MG63 (cell line): ENCODE results near the gene ESRRA. TPM values are rescaled to one million over a fixed set of nuclear protein-coding genes. Genes with fewer than 3 reads are reported as not detected.
"Not testable (repeated sequence)": the region's sequence is repeated elsewhere in the genome, so short reads cannot be mapped to it uniquely, and the experiment has no call there.

Source experiments
- DNase-seq: peaks from one replicate; pipeline ENCODE4 v3.0.0-alpha.2; 2020
- H3K27me3 ChIP-seq: fragments of 250-450 bp; sonication (Bioruptor Pico); 2 replicates; pipeline ENCODE4 v1.5.1; 2020; ENCODE audit warnings: mild to moderate bottlenecking, moderate library complexity
- H3K36me3 ChIP-seq: fragments of 250-450 bp; sonication (Bioruptor Pico); 2 replicates; pipeline ENCODE4 v1.5.1; 2020; ENCODE audit warnings: mild to moderate bottlenecking, moderate library complexity
- H3K4me3 ChIP-seq: fragments of 250-450 bp; sonication (Bioruptor Pico); 2 replicates; pipeline ENCODE4 v1.5.1; 2020; ENCODE audit warnings: mild to moderate bottlenecking, moderate library complexity
- H3K9me3 ChIP-seq: fragments of 250-450 bp; sonication (Bioruptor Pico); 2 replicates; pipeline ENCODE4 v1.5.1; 2020; ENCODE audit warnings: mild to moderate bottlenecking, moderate library complexity
- total RNA-seq: library from RNA; depleted of rRNA; stranded (reverse); fragments of >200 nt; shearing (Covaris generic); gene quantifications from 2 replicates; pipeline ENCODE4 v1.2.3, GENCODE V29; 2014; ENCODE audit warnings: low replicate concordance

ESRRA gene
- total RNA-seq, 1 experiment from 2014 or later: 79.2 TPM

GRCh38 chr11:64316672-64317324 is 11.5 kb downstream of the ESRRA start:
- Histone ChIP-seq H3K4me3 (peak overlapping the region; percentile 93), H3K9me3 (no peaks in the 10 kb centered on the region), H3K27me3 (no peaks in the 10 kb centered on the region), H3K36me3 (peaks cover 37% of the 10 kb centered on the region)
- DNase-seq: no peak

GRCh38 chr11:64317325-64317960 is 12.1 kb downstream of the ESRRA start, which contains the start of gene TRMT112:
Gene TRMT112 (minus strand): TSS chr11:64317559. CDS start chr11:64317526, 33 bp downstream.
- Histone ChIP-seq H3K27me3 (no peaks in the 10 kb centered on the region), H3K9me3 (no peaks in the 10 kb centered on the region), H3K4me3 (peak within 1 kb of the TSS; percentile 93), H3K36me3 (peaks cover 37% of the 10 kb centered on the region)
- peak; percentile 97 for DNase-seq

- peak; percentile 96 for DNase-seq
- no peaks in the 10 kb centered on the region for H3K9me3 ChIP-seq
- H3K4me3 ChIP-seq: peak within 1 kb of the TSS; percentile 93
- no peaks in the 10 kb centered on the region for H3K27me3 ChIP-seq
- H3K36me3 ChIP-seq: peaks cover 37% of the 10 kb centered on the region
Observed at GRCh38 chr11:64317961-64318765, 12.8 kb downstream of the ESRRA start, which contains the start of gene PRDX5. Gene PRDX5 (plus strand): TSS chr11:64318121. CDS start chr11:64318216, 95 bp downstream.

- H3K4me3 ChIP-seq: peak overlapping the region; percentile 93
- H3K9me3 ChIP-seq: no peaks in the 10 kb centered on the region
- no peaks in the 10 kb centered on the region for H3K27me3 ChIP-seq
- H3K36me3 ChIP-seq: peaks cover 36% of the 10 kb centered on the region
- DNase-seq: no peak
Observed at GRCh38 chr11:64318766-64319761, 13.7 kb downstream of the ESRRA start.

- H3K4me3 ChIP-seq: no peak overlapping the region
- no peaks in the 10 kb centered on the region for H3K9me3 ChIP-seq
- no peaks in the 10 kb centered on the region for H3K27me3 ChIP-seq
- no peak for DNase-seq
- peaks cover 22% of the 10 kb centered on the region for H3K36me3 ChIP-seq
Observed at GRCh38 chr11:64320556-64320955, 15.2 kb downstream of the ESRRA start.

- Histone ChIP-seq H3K9me3 (no peaks in the 10 kb centered on the region), H3K27me3 (no peaks in the 10 kb centered on the region), H3K4me3 (no peak overlapping the region), H3K36me3 (peaks cover 21% of the 10 kb centered on the region)
- DNase-seq: no peak
Observed at GRCh38 chr11:64321026-64321425, 15.7 kb downstream of the ESRRA start.

- H3K36me3 ChIP-seq: peaks cover 16% of the 10 kb centered on the region
- H3K27me3 ChIP-seq: no peaks in the 10 kb centered on the region
- H3K4me3 ChIP-seq: no peak overlapping the region
- no peak for DNase-seq
- no peaks in the 10 kb centered on the region for H3K9me3 ChIP-seq
Observed at GRCh38 chr11:64321533-64321932, 16.2 kb downstream of the ESRRA start.

- Histone ChIP-seq H3K36me3 (peaks cover 8% of the 10 kb centered on the region; the same call in 1 of the 2 replicates), H3K27me3 (no peaks in the 10 kb centered on the region), H3K4me3 (no peak overlapping the region), H3K9me3 (no peaks in the 10 kb centered on the region)
- DNase-seq: no peak
Observed at GRCh38 chr11:64322925-64323260, 17.6 kb downstream of the ESRRA start.

- Histone ChIP-seq H3K36me3 (peaks cover 8% of the 10 kb centered on the region; the same call in 1 of the 2 replicates), H3K4me3 (no peak overlapping the region), H3K9me3 (no peaks in the 10 kb centered on the region), H3K27me3 (no peaks in the 10 kb centered on the region)
- DNase-seq: no peak
Observed at GRCh38 chr11:64323373-64323772, 18.0 kb downstream of the ESRRA start.

GRCh38 chr11:64323984-64324383 is 18.7 kb downstream of the ESRRA start:
- not testable (repeated sequence) for H3K9me3 ChIP-seq, H3K27me3 ChIP-seq, H3K36me3 ChIP-seq, H3K4me3 ChIP-seq, DNase-seq

GRCh38 chr11:64324692-64325469 is 19.6 kb downstream of the ESRRA start:
- Histone ChIP-seq H3K27me3 (no peaks in the 10 kb centered on the region), H3K36me3 (peaks cover 3% of the 10 kb centered on the region; the same call in 1 of the 2 replicates), H3K9me3 (no peaks in the 10 kb centered on the region), H3K4me3 (no peak overlapping the region)
- DNase-seq: no peak

- no peaks in the 10 kb centered on the region for H3K9me3 ChIP-seq
- H3K27me3 ChIP-seq: no peaks in the 10 kb centered on the region
- no peaks in the 10 kb centered on the region for H3K36me3 ChIP-seq
- no peak for DNase-seq
- H3K4me3 ChIP-seq: no peak overlapping the region
Observed at GRCh38 chr11:64327375-64327774, 22.1 kb downstream of the ESRRA start.

- Histone ChIP-seq H3K4me3 (no peak overlapping the region), H3K9me3 (no peaks in the 10 kb centered on the region), H3K27me3 (no peaks in the 10 kb centered on the region), H3K36me3 (no peaks in the 10 kb centered on the region)
- no peak for DNase-seq
Observed at GRCh38 chr11:64327993-64328392, 22.7 kb downstream of the ESRRA start.

GRCh38 chr11:64330888-64331287 is 25.6 kb downstream of the ESRRA start:
- Histone ChIP-seq H3K36me3 (no peaks in the 10 kb centered on the region), H3K9me3 (no peaks in the 10 kb centered on the region), H3K27me3 (no peaks in the 10 kb centered on the region), H3K4me3 (no peak overlapping the region)
- no peak for DNase-seq

GRCh38 chr11:64331569-64332371 is 26.4 kb downstream of the ESRRA start:
- H3K9me3 ChIP-seq: no peaks in the 10 kb centered on the region
- no peaks in the 10 kb centered on the region for H3K36me3 ChIP-seq
- DNase-seq: peak; percentile 97
- no peaks in the 10 kb centered on the region for H3K27me3 ChIP-seq
- H3K4me3 ChIP-seq: no peak overlapping the region
